ENCODE data around the gene SCRN1.

The SCRN1 gene

DNA sequence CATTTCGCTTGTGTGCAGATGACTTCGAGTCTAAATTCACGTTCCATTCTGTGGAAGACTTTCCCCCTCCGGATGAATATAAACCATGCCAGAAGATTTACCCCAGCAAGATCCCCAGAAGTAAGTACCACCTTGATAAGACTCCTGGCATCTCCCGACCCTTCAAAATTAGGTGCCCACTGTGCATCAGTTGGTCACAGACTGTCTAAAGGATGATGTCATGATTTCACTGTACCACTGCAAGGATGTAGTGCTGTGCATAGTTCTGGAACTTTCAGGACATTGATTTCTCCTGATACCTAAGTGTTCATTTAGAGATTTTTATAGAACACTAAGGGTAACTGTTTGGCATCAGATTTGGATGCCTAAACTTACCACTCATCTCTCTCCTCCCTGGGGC lies 100.3 kb downstream of the SCRN1 start:
- no peak for DNase-seq (ENCODE audit: low read depth)

DNA sequence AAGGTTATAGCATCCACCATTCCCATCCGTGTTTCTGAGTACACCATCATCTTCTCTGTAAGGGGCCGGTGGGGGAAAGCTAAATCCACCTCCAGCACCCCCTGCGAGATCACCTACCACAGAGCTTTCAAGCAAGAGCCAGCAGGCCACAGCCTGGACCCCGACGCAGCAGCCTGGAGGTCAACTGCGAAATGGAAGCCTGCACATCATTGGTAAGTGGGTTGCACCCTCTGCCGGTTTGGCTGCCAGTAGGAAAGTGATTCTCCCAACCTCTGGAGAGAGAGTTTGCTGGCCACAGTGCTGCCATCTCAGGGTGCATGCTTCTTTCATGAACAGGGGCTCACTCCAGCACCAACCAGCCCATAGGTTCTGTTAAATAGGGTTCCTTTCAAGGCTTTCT lies 101.6 kb downstream of the SCRN1 start:
- DNase-seq (ENCODE audit: low read depth), result no peak

- DNase-seq (ENCODE audit: low read depth), result no peak
These were observed 102.8 kb downstream of the SCRN1 start for GRCh38 chr7:29886827-29887226.

- no peak for DNase-seq (ENCODE audit: low read depth)
These were observed 104.0 kb downstream of the SCRN1 start for GRCh38 chr7:29885626-29886025.

DNA sequence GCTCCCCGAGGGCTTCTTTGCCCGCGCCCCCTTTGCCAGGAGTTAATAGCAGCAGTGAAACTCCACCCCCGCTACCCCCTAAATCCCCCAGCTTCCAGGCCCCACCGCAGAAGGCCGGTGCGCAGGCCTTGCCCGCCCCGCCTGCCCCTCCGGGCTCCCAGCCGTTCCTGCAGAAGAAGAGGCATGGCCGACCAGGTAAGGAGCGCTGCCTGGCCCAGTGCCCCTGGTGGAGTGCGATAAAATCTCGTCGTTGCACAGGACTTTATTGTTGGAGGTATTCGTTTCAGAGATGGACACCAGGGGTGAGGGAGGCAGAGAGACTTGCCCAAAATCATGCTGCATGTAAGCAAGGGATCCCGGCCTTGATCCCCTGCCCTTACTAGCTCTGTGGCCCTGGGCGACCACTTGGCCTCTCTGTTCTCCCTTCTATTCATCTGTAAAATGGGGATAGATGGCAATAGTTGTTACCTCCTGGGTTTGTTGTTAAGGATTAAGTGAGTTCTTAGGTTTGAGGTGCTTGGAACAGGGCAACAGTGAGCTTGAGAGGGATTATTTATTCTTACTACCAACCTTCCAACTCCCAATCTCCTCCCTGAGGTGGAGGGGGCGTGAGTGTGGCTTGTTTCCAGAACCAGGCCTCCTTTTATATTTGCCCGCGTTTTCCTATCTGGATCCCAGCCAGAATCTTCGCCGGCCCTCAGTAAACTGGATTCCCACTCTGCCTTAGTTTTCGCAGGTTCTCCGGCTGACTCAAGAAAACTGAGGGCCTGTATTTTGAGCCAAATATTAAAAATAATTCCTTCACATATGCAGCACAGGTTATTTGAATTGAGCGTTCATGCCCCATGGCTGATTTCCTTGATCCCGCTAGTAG lies 105.0 kb downstream of the SCRN1 start:
- no peak for DNase-seq (ENCODE audit: low read depth)

GRCh38 chr7:29883462-29884398 lies 105.9 kb downstream of the SCRN1 start:
- DNase-seq (ENCODE audit: low read depth), result no peak

- no peak for DNase-seq (ENCODE audit: low read depth)
These were observed 107.1 kb downstream of the SCRN1 start for GRCh38 chr7:29882481-29882880.

DNA sequence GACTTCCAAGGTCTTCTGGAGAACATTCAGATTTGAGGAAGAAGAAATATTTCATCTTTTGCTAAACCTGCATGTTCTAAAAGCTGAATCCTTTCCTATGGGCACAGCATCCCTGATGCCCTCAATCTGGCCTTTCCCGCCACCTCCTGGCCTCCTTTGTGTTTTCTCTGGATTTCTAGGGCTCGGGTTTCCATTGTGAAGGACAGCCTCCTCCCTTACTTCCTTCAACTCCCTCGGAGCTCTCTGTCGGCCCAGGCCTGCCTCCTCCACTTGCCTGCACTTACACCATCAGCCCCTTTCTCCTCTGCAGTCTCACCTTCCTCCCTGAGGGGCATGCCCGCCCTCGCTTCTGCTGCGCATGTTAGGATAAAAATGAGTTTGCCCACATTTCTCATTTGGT lies 107.9 kb downstream of the SCRN1 start:
- no peak for DNase-seq (ENCODE audit: low read depth)

DNA sequence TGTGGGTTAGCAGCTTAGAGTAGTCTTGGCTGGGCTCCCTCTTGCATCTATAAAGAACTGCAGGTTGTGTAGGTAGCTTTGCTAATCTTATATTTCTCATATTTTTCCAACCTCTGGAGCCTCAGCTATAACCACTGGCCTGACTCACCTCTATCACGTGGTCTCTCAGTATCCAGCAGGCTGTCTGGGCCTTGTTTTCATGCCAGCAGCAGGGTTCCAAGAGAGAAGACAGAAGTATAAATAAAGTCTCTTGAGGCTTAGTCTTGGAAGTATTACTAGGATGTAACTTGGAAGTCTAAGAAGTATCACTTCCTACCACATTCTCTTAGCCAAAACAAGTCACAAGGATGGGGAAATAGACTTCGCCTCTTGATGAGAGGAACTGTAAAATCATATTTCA lies 110.0 kb downstream of the SCRN1 start:
- no peak for DNase-seq (ENCODE audit: low read depth)

- no peak for DNase-seq (ENCODE audit: low read depth)
These were observed 111.4 kb downstream of the SCRN1 start for GRCh38 chr7:29878081-29878688.

DNA sequence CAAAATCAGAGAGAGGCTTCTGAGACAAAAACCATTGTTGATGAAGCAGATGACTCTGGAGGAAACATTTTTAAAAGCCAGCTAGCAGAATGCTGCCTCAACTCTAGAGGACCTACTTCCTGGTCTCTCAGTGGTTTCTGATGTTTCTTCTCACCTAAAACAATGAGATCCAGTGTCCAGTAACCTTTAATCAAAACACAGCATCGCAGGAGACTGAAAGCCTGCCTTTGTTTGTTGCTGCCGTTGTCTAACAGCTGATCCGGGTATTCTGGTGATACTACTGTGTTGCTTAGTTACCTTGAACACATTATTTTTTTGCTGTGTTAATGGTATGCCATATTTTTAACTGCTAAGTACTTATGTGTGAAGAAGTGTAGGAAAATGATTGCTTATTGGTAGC lies 112.4 kb downstream of the SCRN1 start:
- no peak for DNase-seq (ENCODE audit: low read depth)

DNA sequence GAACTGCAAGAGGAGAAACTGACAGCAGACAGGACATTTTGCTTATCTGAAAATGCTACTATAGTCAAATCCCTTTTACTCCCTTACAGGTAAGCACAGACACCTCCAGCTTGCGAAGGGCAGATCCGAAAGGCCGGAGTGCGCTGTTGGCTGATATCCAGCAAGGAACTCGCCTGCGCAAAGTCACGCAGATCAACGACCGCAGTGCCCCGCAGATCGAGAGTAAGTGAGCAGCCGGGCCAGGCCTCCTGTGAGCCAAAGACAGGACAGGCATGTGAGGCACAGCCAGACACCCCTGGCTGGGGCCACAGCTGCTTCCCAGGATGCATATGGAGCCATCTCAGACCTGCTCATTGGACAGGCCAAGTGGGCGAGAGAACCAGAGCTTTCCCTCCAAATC lies 113.9 kb downstream of the SCRN1 start:
- no peak for DNase-seq (ENCODE audit: low read depth)

GRCh38 chr7:29873644-29874294 lies 115.8 kb downstream of the SCRN1 start:
- DNase-seq (ENCODE audit: low read depth), result no peak

- no peak for DNase-seq (ENCODE audit: low read depth)
These were observed 117.7 kb downstream of the SCRN1 start for GRCh38 chr7:29871787-29872398.
